Neuronal stem cell (in vitro differentiated cells): ENCODE data around the gene HFE.

ENCODE experiments used
- DNase-seq: peaks from one replicate; pipeline ENCODE4 v3.0.0-alpha.2; 2013; ENCODE audit warnings: low spot score
- H2AFZ ChIP-seq: one replicate; pipeline ENCODE4 v1.6.1; 2013; ENCODE audit warnings: mild to moderate bottlenecking, low read length, inconsistent platforms
- H2AK5ac ChIP-seq: 2 replicates; pipeline ENCODE4 v1.6.1; 2013; ENCODE audit warnings: low read depth, mild to moderate bottlenecking, inconsistent platforms, low read length, moderate library complexity, mixed read lengths
- H2BK120ac ChIP-seq: 2 replicates; pipeline ENCODE4 v1.6.1; 2013; ENCODE audit warnings: low read depth, mild to moderate bottlenecking, inconsistent platforms, low read length, moderate library complexity, mixed read lengths
- H2BK12ac ChIP-seq: one replicate; pipeline ENCODE4 v1.6.1; 2013; ENCODE audit warnings: low read length, inconsistent platforms
- H2BK15ac ChIP-seq: 2 replicates; pipeline ENCODE4 v1.6.1; 2013; ENCODE audit warnings: mild to moderate bottlenecking, low read length, inconsistent platforms, mixed read lengths
- H2BK5ac ChIP-seq: one replicate; pipeline ENCODE4 v1.6.1; 2013; ENCODE audit warnings: inconsistent platforms, mild to moderate bottlenecking, low read length, moderate library complexity
- H3K14ac ChIP-seq: one replicate; pipeline ENCODE4 v1.6.1; 2013; ENCODE audit warnings: low read length, inconsistent platforms
- H3K18ac ChIP-seq: 2 replicates; pipeline ENCODE4 v1.6.1; 2013; ENCODE audit warnings: low read length, inconsistent platforms
- H3K23ac ChIP-seq: 2 replicates; pipeline ENCODE4 v1.6.1; 2013; ENCODE audit warnings: low read depth, mild to moderate bottlenecking, mixed read lengths, low read length, inconsistent platforms; ENCODE audit not compliant: poor library complexity
- H3K27ac ChIP-seq: replicated peaks from 3 replicates; pipeline ENCODE4 v1.5.1; 2013; ENCODE audit warnings: low read length, inconsistent platforms
- H3K27me3 ChIP-seq, 3 experiments: 2 replicates each; pipeline ENCODE4 v1.6.1; 2013; ENCODE audit warnings: low read length in 3 of 3, mild to moderate bottlenecking in 2 of 3, inconsistent platforms in 1 of 3, low read depth in 1 of 3, mixed read lengths in 1 of 3, moderate library complexity in 1 of 3; ENCODE audit not compliant: control insufficient read depth in 3 of 3, insufficient read depth in 3 of 3
- H3K36me3 ChIP-seq, 2 donors: replicated peaks in 1 of 2; 2 replicates each; pipeline ENCODE4 v1.6.1; 2013; ENCODE audit warnings: low read length in 2 of 2; ENCODE audit not compliant: control insufficient read depth in 2 of 2, insufficient read depth in 2 of 2
- H3K4ac ChIP-seq: 2 replicates; pipeline ENCODE4 v1.6.1; 2013; ENCODE audit warnings: inconsistent platforms, mild to moderate bottlenecking, low read length, moderate library complexity
- H3K4me1 ChIP-seq, 2 donors: 1 replicate in 1 of 2; 2 replicates in 1 of 2; pipeline ENCODE4 v1.6.1; 2013; ENCODE audit warnings: low read length in 2 of 2, low read depth in 1 of 2; ENCODE audit not compliant: control insufficient read depth in 2 of 2, insufficient read depth in 1 of 2
- H3K4me2 ChIP-seq: one replicate; pipeline ENCODE4 v1.6.1; 2013; ENCODE audit warnings: mild to moderate bottlenecking, low read length, inconsistent platforms; ENCODE audit not compliant: insufficient read depth, poor library complexity, severe bottlenecking
- H3K4me3 ChIP-seq, 2 donors: 2 replicates each; pipeline ENCODE4 v1.5.1; 2013; ENCODE audit warnings: low read length in 2 of 2, mild to moderate bottlenecking in 2 of 2, inconsistent platforms in 1 of 2, moderate library complexity in 1 of 2
- H3K79me1 ChIP-seq: one replicate; pipeline ENCODE4 v1.6.1; 2013; ENCODE audit warnings: low read depth, mild to moderate bottlenecking, inconsistent platforms, low read length, moderate library complexity
- H3K9ac ChIP-seq: one replicate; pipeline ENCODE4 v1.6.1; 2013; ENCODE audit warnings: mild to moderate bottlenecking, low read depth, low read length, inconsistent platforms; ENCODE audit not compliant: poor library complexity
- H3K9me3 ChIP-seq, 2 donors: replicated peaks in 1 of 2; 2 replicates each; pipeline versions ENCODE3 to v1.6.1; 2013; ENCODE audit warnings: low read length in 2 of 2, mild to moderate bottlenecking in 2 of 2, inconsistent platforms in 1 of 2, low read depth in 1 of 2, mixed read lengths in 1 of 2, moderate library complexity in 1 of 2; ENCODE audit not compliant: control insufficient read depth in 2 of 2, insufficient read depth in 1 of 2
- H4K8ac ChIP-seq: one replicate; pipeline ENCODE4 v1.6.1; 2013; ENCODE audit warnings: low read depth, mild to moderate bottlenecking, inconsistent platforms, low read length, moderate library complexity
- H4K91ac ChIP-seq: one replicate; pipeline ENCODE4 v1.6.1; 2013; ENCODE audit warnings: low read length, low read depth, mild to moderate bottlenecking, inconsistent platforms; ENCODE audit not compliant: poor library complexity
- WGBS, 2 donors: extraction: QIAGEN DNeasy Blood & Tissue Kit; methylation state at CpG; one replicate each; pipeline ENCODE4 v1.1.7; 2013; ENCODE audit warnings: missing lambda C conversion rate in 2 of 2, mixed read lengths in 1 of 2; ENCODE audit not compliant: insufficient read length in 2 of 2, insufficient replicate concordance in 1 of 2; ENCODE audit errors: extremely low coverage in 2 of 2; 5-methylcytosine and 5-hydroxymethylcytosine counted together

Gene HFE

GRCh38 chr6:26141378-26141904 is 54.2 kb downstream of the HFE start:
- no peaks in the 10 kb centered on the region for H3K79me1 ChIP-seq
- H3K27me3 ChIP-seq, result no peaks in the 10 kb centered on the region
- H4K91ac ChIP-seq, result no peak overlapping the region
- no peak overlapping the region for H3K14ac ChIP-seq
- no peak overlapping the region for H2BK15ac ChIP-seq
- no peak overlapping the region for H3K23ac ChIP-seq
- WGBS, 2 donors, result no CpG with 5 or more reads among the region's 4 CpGs
- H3K36me3 ChIP-seq, result no peaks in the 10 kb centered on the region
- no peak overlapping the region for H3K4me3 ChIP-seq
- H2BK12ac ChIP-seq, result no peak overlapping the region
- H3K4me2 ChIP-seq, result no peak overlapping the region
- peaks cover 14 to 28% of the 10 kb centered on the region in 2 donors for H3K4me1 ChIP-seq
- no peak overlapping the region for H2AK5ac ChIP-seq
- H3K27ac ChIP-seq, result no peak overlapping the region
- no peak overlapping the region for H3K9ac ChIP-seq
- H3K4ac ChIP-seq, result no peak overlapping the region
- no peak for DNase-seq
- peak overlapping the region; percentile 38 for H3K18ac ChIP-seq
- no peak overlapping the region for H2BK5ac ChIP-seq
- no peak overlapping the region for H2BK120ac ChIP-seq
- no peak overlapping the region for H4K8ac ChIP-seq
- H2AFZ ChIP-seq, result peak overlapping the region; percentile 63
- no peaks in the 10 kb centered on the region for H3K9me3 ChIP-seq

- no peak overlapping the region for H3K4ac ChIP-seq
- H3K9me3 ChIP-seq, result no peaks in the 10 kb centered on the region
- H3K18ac ChIP-seq, result no peak overlapping the region
- no CpG with 5 or more reads among the region's 2 CpGs for WGBS, 2 donors
- no peak overlapping the region for H2AK5ac ChIP-seq
- no peak overlapping the region for H3K4me2 ChIP-seq
- H3K27ac ChIP-seq, result no peak overlapping the region
- H3K36me3 ChIP-seq, result no peaks in the 10 kb centered on the region
- no peak overlapping the region for H3K14ac ChIP-seq
- no peak overlapping the region for H2BK12ac ChIP-seq
- no peak for DNase-seq
- H3K27me3 ChIP-seq, result no peaks in the 10 kb centered on the region
- H2AFZ ChIP-seq, result peak overlapping the region; percentile 34
- H4K8ac ChIP-seq, result no peak overlapping the region
- H3K4me3 ChIP-seq, result no peak overlapping the region
- H3K9ac ChIP-seq, result no peak overlapping the region
- H2BK5ac ChIP-seq, result no peak overlapping the region
- no peak overlapping the region for H4K91ac ChIP-seq
- H2BK120ac ChIP-seq, result no peak overlapping the region
- no peaks in the 10 kb centered on the region for H3K79me1 ChIP-seq
- no peak overlapping the region for H2BK15ac ChIP-seq
- peaks cover 14 to 28% of the 10 kb centered on the region in 2 donors for H3K4me1 ChIP-seq
- H3K23ac ChIP-seq, result no peak overlapping the region
Measured at GRCh38 chr6:26142026-26142425, 54.8 kb downstream of the HFE start.
